KMS-11 (cell line): ENCODE data around the gene TRIM3.

Experiments used
- H2AFZ ChIP-seq: fragments of 200-600 bp; sonication (generic); 2 replicates; pipeline ENCODE4 v1.6.1; 2016; ENCODE audit warnings: antibody characterized with exemption, mixed run types, low read depth
- H3K27ac ChIP-seq: fragments of 200-600 bp; sonication (generic); 2 replicates; pipeline ENCODE4 v1.6.1; 2016; ENCODE audit warnings: mild to moderate bottlenecking, mixed run types
- H3K27me3 ChIP-seq: fragments of 200-600 bp; sonication (generic); 2 replicates; pipeline ENCODE4 v1.6.1; 2017; ENCODE audit warnings: mild to moderate bottlenecking, low read depth, mixed run types, moderate library complexity; ENCODE audit not compliant: insufficient read depth
- H3K36me3 ChIP-seq: fragments of 200-600 bp; sonication (generic); 2 replicates; pipeline ENCODE4 v1.6.1; 2017; ENCODE audit warnings: mild to moderate bottlenecking, mixed run types; ENCODE audit not compliant: insufficient read depth
- H3K4me1 ChIP-seq: fragments of 200-600 bp; sonication (generic); 2 replicates; pipeline ENCODE4 v1.6.1; 2016; ENCODE audit warnings: mild to moderate bottlenecking, low read depth, mixed run types; ENCODE audit not compliant: poor library complexity, severe bottlenecking
- H3K4me2 ChIP-seq: fragments of 200-600 bp; sonication (generic); 2 replicates; pipeline ENCODE4 v1.7.0; 2016; ENCODE audit warnings: mild to moderate bottlenecking, mixed run types
- H3K4me3 ChIP-seq: fragments of 200-600 bp; sonication (generic); IDR thresholded peaks from 2 replicates; pipeline ENCODE4 v1.6.1; 2017; ENCODE audit warnings: low read depth, low read length, mixed read lengths; ENCODE audit not compliant: insufficient read depth
- H3K79me2 ChIP-seq: fragments of 200-600 bp; sonication (generic); 2 replicates; pipeline ENCODE4 v1.6.1; 2016; ENCODE audit warnings: low read depth, mixed run types; ENCODE audit not compliant: insufficient read depth
- H3K9ac ChIP-seq: fragments of 200-600 bp; sonication (generic); 2 replicates; pipeline ENCODE4 v1.6.1; 2016; ENCODE audit warnings: mild to moderate bottlenecking, mixed run types
- H4K20me1 ChIP-seq: fragments of 200-600 bp; sonication (generic); 2 replicates; pipeline ENCODE4 v1.6.1; 2016; ENCODE audit warnings: mild to moderate bottlenecking, mixed run types; ENCODE audit not compliant: insufficient read depth
- TF ChIP-seq, protein P1 (sequence below): fragments of 200-600 bp; sonication (generic); conservative IDR thresholded peaks from 2 replicates; pipeline ENCODE4 v1.6.1; 2017; ENCODE audit warnings: low read depth, mild to moderate bottlenecking, antibody characterized with exemption, low read length, moderate library complexity, mixed read lengths

TRIM3 gene

DNA sequence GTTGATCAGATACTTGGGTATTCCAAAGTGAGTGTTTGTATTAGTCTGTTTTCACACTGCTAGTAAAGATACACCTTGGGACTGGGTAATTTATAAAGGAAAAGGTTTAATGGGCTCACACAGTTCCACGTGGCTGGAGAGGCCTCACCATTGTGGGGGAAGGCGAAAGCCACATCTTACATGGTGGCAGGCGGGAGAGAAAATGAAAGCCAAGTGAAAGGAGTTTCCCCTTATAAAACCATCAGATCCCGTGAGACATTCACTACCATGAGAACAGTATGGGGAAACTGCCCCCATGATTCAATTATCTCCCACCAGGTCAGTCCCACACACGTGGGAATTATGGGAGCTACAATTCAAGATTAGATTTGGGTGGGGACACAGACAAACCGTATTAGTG lies 14.6 kb upstream of the TRIM3 start:
- Histone ChIP-seq H3K36me3 (0 out of 2 replicates have a peak, but pooled peaks cover under 1% of the 10 kb centered on the region), H3K4me1 (peaks cover 3% of the 10 kb centered on the region)

DNA sequence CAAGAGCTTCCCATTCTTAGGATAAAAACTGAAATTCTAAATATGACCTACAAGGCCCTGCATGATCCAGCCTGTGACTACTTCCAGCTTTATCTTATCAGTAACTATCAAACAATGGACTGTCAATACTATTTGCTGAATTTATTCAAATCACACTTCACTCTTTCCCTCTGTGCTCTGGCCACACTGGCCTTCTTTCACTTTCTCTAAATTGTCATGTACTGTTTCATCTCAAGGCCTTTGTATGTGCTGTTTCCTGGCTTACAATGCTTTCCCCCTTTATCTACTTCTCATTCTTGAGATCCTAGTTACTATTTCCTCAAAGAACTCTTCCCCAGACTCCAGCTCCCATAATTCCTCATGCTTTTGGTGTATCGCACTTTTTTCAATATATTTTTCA lies 13.2 kb upstream of the TRIM3 start:
- H3K4me2 ChIP-seq = no peak overlapping the region
- no peaks in the 10 kb centered on the region; the same call in 1 of the 2 replicates for H4K20me1 ChIP-seq
- peaks cover 12% of the 10 kb centered on the region for H3K4me1 ChIP-seq
- H3K27ac ChIP-seq = no peak overlapping the region
- no peaks in the 10 kb centered on the region for H3K27me3 ChIP-seq
- no peak overlapping the region for H3K4me3 ChIP-seq
- TF ChIP-seq, protein P1, sequence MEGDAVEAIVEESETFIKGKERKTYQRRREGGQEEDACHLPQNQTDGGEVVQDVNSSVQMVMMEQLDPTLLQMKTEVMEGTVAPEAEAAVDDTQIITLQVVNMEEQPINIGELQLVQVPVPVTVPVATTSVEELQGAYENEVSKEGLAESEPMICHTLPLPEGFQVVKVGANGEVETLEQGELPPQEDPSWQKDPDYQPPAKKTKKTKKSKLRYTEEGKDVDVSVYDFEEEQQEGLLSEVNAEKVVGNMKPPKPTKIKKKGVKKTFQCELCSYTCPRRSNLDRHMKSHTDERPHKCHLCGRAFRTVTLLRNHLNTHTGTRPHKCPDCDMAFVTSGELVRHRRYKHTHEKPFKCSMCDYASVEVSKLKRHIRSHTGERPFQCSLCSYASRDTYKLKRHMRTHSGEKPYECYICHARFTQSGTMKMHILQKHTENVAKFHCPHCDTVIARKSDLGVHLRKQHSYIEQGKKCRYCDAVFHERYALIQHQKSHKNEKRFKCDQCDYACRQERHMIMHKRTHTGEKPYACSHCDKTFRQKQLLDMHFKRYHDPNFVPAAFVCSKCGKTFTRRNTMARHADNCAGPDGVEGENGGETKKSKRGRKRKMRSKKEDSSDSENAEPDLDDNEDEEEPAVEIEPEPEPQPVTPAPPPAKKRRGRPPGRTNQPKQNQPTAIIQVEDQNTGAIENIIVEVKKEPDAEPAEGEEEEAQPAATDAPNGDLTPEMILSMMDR = no peak
- H3K36me3 ChIP-seq = 0 out of 2 replicates have a peak, but pooled peaks cover 5% of the 10 kb centered on the region
- H2AFZ ChIP-seq = no peak overlapping the region
- H3K9ac ChIP-seq = no peak overlapping the region
- H3K79me2 ChIP-seq = peaks cover 19% of the 10 kb centered on the region

More for the DNA sequence above, 14.6 kb upstream of the TRIM3 start:
- Histone ChIP-seq H3K27me3 (no peaks in the 10 kb centered on the region), H4K20me1 (no peaks in the 10 kb centered on the region; the same call in 1 of the 2 replicates), H3K79me2 (peaks cover 5% of the 10 kb centered on the region; the same call in 1 of the 2 replicates), H2AFZ (no peak overlapping the region), H3K9ac (no peak overlapping the region), H3K4me2 (no peak overlapping the region), H3K27ac (no peak overlapping the region), H3K4me3 (no peak overlapping the region)
- TF ChIP-seq, protein P1 = no peak

DNA sequence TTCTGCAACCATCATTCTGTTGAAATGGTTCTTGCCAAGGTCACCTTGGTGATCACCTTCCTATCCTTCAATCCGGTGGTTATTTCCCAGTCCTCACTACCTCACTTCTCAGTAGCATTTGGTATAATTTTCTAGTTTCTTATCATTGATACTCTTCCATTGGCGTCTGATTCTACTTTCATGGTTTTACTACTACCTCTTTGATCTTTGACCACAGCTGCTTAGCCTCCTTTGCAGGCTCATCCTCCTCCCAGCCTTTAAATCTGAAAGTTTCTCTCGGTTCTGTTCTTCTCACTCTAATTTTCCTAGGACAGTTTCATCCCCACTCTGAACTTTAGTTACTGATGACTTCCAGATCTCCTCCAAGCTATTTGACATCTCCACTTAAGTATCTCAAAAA lies 12.5 kb upstream of the TRIM3 start:
- Histone ChIP-seq H3K27me3 (no peaks in the 10 kb centered on the region), H3K36me3 (0 out of 2 replicates have a peak, but pooled peaks cover 5% of the 10 kb centered on the region), H3K4me3 (no peak overlapping the region), H2AFZ (no peak overlapping the region), H3K27ac (no peak overlapping the region), H4K20me1 (no peaks in the 10 kb centered on the region; the same call in 1 of the 2 replicates), H3K9ac (no peak overlapping the region), H3K79me2 (peaks cover 25% of the 10 kb centered on the region), H3K4me1 (peaks cover 12% of the 10 kb centered on the region), H3K4me2 (no peak overlapping the region)
- TF ChIP-seq, protein P1 = no peak

- H3K4me2 ChIP-seq = no peak overlapping the region
- no peaks in the 10 kb centered on the region for H3K27me3 ChIP-seq
- 0 out of 2 replicates have a peak, but pooled peaks cover 5% of the 10 kb centered on the region for H3K36me3 ChIP-seq
- H2AFZ ChIP-seq = no peak overlapping the region
- no peak overlapping the region for H3K27ac ChIP-seq
- no peak overlapping the region for H3K4me3 ChIP-seq
- H3K4me1 ChIP-seq = peaks cover 12% of the 10 kb centered on the region
- H3K79me2 ChIP-seq = peaks cover 29% of the 10 kb centered on the region
- TF ChIP-seq, protein P1 = no peak
- H4K20me1 ChIP-seq = no peaks in the 10 kb centered on the region; the same call in 1 of the 2 replicates
- no peak overlapping the region for H3K9ac ChIP-seq
These were observed 11.9 kb upstream of the TRIM3 start for GRCh38 chr11:6485661-6486060.
